GM12873 (cell line): Measurements from ENCODE around the gene MICU1.

Source experiments
- CTCF ChIP-seq: IDR thresholded peaks from 2 replicates; pipeline ENCODE4 v1.5.1; 2012; ENCODE audit warnings: low read depth, mild to moderate bottlenecking, moderate library complexity, low read length, control low read depth; ENCODE audit not compliant: insufficient read depth; ENCODE audit errors: missing control alignments

Gene MICU1

GRCh38 chr10:72601144-72601543, 24.7 kb downstream of the MICU1 start:
- TF ChIP-seq CTCF: no peak

- TF ChIP-seq CTCF: no peak
Measured at GRCh38 chr10:72598769-72599701, 26.8 kb downstream of the MICU1 start.

- no peak for TF ChIP-seq CTCF
Measured at GRCh38 chr10:72597897-72598296, 28.0 kb downstream of the MICU1 start.

- TF ChIP-seq CTCF: no peak
Measured at GRCh38 chr10:72595436-72595835, 30.4 kb downstream of the MICU1 start.

GRCh38 chr10:72593963-72594362, 31.9 kb downstream of the MICU1 start:
- TF ChIP-seq CTCF: no peak

- no peak for TF ChIP-seq CTCF
Measured at GRCh38 chr10:72588266-72588665, 37.6 kb downstream of the MICU1 start.

GRCh38 chr10:72587568-72587967, 38.3 kb downstream of the MICU1 start:
- no peak for TF ChIP-seq CTCF
